GM18951 (cell line): Measurements from ENCODE around the gene RAP1A.

Experiments used
- POLR2A ChIP-seq: IDR thresholded peaks from 4 replicates; pipeline ENCODE4 v1.6.1; 2011; ENCODE audit warnings: mild to moderate bottlenecking; ENCODE audit not compliant: insufficient read length, insufficient read depth; ENCODE audit errors: extremely low read depth
- in situ Hi-C: fragments of 300-500 bp; cut with MboI; formaldehyde crosslinking; loops from one replicate; pipeline ENCODE4 v1.12.0; 2022; ENCODE audit warnings: low sequenced_read_pairs, mixed read lengths, inconsistent platforms; ENCODE audit not compliant: unreplicated experiment

Gene RAP1A

DNA sequence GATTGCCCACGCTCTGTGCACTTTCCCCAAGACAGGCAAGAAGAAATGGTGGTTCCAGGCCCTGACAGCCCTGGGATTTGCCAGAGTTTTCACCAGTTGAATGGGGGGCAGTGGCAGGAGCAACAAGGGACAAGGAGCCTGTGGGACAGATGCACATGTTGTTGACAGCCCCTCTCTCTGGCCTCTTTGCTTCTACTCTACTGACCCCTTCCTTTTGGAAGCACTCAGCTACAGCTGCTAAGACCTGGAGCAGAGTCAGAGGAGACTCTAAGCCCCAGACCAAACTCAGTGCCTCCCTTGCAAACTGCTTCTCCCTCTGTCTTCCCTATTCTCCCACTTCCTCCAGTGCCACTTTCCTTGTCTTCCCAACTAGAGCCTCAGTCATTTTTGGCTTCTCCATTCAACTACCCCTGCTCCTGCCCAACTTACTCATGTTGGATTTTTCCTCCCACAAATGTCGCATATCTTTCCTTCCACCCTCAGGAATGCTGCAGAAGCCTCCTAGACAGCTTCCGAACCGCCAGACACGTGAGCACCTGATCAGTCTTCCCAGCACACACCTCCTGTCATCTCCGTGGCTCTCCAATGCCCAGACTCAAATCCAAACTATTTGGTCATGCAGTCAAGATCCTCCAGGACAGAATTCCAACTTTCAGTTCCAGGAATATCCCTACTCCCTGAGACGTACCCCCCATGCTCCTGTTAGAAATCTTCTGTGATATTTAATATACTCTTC is 110.5 kb downstream of the RAP1A start:
- in situ Hi-C loops = no loop called here
- TF ChIP-seq POLR2A = no peak

DNA sequence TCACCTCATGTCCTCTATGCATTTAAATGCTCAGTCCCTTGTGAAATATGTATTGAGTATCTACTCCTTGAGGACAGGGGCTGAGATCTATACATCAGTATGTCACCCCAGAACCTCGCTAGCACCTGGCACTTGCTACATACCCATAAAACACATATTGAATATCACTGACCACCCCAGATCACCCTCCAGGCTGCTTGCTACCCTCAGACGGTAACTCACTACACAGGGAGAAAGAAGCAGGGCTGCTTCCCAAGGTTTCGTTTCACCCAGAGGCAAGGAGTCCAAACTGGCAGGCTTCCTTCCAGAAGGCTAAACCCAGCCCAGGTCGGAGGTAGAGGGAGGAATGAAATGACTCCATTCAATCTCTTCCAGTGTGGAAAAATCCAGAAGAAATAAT is 111.1 kb downstream of the RAP1A start:
- in situ Hi-C loops = no loop called here
- no peak for TF ChIP-seq POLR2A

DNA sequence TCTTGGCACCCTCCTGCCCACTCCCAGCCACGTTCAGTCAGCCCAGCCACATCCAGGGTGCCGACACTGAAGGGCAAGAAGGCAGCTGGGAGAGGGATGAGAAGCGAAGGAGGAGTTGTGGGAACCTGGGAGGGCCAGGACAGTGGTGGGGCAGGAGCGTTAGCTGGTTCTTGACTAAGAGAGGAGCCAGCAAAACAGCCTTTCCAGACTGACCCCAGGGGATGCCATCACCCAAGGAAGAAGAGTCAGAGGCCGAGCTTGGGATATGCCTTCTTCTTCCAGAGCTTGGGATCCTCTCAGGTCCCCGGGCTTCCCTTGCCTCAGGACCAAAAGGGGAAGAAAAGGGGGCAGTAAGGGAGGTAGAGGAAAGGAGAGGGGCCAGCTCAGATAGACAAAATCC is 112.4 kb downstream of the RAP1A start:
- in situ Hi-C loops = no loop called here

DNA sequence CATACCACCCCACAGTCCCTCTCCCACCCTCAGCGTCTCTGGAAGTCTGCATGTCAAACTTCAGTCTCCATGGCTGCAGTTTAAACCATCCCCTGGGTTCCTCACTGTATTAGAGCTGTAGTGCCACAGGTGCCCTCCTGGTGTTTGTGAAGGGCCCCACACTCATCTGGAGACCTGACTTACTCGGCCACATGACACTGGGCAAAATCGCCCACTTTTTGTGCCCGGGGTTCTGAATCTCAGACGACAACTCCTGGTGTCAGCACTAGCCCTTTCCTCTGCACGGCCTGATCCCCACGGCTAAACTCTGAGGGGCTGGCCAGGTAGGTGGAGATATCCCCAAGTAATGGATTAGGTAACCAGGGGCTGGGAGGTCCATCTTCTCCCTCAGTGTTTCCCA is 113.1 kb downstream of the RAP1A start:
- TF ChIP-seq POLR2A = no peak
- in situ Hi-C loops = no loop called here

More for the DNA sequence above, 112.4 kb downstream of the RAP1A start:
- no peak for TF ChIP-seq POLR2A

DNA sequence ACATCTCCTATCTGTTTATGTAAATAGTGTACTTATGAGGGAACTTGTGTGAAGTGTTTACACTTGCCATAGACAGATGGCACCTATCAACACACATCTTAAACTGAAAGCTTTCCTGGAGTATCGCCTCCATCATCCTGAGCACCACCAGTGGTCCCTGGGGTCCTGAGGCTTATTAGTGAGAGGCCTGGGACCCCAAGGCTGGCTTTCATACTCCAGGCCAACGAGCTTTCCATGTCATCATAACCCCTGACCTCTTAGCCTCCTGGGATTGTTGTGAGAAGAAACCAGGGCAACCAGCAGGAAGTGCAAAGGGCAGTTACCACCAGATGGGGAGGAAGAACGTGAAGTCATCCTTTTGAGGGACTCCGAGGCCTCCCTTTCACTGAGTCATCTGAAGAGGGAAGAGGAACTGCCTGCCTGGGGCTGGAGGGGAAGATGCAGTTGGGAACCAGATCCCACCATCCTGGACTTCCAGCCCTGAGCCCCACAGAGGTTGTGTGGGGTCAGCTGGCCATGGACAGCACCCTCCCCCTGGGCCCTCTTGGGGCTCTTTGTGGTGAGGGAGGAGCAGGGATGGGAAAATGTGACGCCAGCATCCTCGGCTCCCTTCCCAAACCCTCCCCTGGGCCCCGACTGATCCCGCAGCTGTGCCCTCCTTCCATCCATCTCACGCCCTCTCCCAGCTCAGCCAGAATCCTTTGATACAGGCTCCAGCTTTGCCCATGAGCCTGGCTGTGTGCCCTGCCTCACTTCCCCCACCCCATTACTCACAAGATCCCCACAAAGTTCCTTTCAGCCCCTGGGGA is 113.8 kb downstream of the RAP1A start:
- in situ Hi-C loops = no loop called here
- TF ChIP-seq POLR2A = no peak

DNA sequence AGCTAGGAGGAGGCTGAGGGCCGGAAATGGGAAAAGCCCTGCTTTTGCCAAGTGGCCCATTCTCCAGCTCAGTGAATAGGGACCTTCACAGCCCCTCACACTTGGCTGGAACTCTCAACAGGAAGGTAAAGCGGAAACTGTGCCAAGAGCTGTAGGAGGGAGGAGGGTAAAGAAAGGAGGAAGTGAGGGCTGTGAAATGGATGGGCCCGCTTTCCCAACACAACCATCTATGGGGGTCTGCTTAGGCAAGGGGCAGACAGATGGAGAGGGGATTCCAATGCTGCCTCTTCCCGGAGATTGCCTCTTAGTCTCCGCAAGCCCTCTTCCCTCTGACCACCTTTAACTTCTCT is 114.4 kb downstream of the RAP1A start:
- TF ChIP-seq POLR2A = no peak
- in situ Hi-C loops = no loop called here

DNA sequence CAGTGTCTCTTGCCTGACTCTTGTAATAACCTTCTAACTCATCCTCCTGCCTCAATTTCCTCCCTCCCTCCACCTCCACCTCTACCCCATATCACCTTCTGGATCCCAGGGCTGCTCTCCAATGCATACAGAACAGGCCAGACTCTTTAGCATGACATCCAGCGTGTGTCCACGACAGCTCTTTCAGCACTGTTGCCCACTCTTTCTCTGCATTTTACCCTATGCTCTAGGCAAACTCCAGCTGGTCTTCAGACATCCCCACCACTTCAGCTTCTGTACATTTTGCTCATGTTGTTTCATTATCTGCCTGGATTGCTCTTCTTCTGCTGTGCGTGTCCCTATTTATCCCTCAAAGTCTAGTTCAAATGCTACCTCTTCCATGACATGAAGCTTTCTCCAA is 114.8 kb downstream of the RAP1A start:
- in situ Hi-C loops = no loop called here
- no peak for TF ChIP-seq POLR2A

DNA sequence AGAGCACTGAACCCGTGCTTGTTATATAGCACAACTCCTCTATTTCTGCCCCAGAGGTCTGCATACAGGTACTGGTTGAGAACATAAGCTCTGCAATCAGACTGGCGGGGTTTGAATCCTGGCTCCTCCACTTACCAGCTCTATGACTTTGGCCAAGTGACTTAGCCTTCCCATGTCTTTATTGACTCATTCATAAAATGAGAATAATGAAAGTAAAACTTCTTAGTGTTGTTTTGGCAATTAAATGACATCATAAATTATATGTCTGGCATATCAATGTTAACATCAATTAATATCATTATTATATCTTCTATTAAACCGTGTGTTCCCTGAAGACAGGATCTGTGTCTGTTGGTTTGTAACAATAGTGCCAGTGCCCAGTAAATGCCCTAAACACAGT is 115.3 kb downstream of the RAP1A start:
- TF ChIP-seq POLR2A = no peak
- in situ Hi-C loops = no loop called here

DNA sequence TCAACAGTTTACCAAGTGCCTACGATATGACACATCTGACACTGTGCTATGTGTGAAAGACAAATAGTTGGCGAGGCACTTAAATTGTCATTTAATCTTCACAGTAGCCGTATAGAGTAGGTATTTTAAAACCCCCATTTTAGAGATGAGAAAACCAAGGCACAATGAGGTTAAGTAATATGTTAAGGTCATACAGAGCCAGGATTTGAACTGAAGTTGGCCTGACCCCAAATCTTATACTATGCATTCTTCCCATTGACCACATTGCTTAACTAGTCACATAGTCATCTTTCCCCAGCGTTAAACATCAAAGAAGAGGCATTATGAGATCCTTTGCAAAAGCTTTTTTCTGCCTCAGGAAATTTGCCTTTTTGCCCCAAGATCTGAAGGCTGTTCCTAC is 115.7 kb downstream of the RAP1A start:
- TF ChIP-seq POLR2A = no peak
- in situ Hi-C loops = no loop called here

DNA sequence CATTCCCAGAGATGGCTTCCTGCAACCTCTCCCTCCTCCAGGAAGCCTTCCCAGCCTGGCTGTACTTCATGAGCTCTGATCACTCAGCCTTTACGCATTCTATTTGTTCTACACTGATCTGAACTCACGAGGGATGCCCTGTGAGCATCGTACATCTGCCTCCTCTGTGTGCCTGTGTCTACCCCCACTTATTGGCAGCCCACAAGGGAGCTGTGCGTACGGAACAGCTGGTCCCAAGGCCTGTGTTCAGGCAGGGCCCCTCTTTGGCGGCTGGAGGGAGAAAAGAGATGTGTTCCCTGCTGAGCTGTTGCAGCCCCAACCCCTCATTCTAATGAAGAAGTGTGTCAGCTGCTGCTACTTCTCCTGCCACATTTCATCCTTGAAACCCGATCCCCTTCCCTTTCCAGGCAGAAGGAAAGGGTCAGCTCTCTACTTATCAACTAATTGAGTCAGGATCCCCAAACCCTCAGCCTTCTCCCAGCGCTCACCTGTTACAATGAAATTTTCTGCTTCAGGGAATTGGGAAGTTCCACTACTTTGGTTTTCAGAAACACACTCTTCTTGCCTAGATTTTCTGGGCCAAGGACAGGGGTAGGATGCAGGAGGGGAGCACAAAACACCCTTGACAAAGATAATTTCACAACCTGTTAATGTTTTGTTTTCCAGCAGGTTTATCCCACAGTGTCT is 116.4 kb downstream of the RAP1A start:
- TF ChIP-seq POLR2A = no peak
- in situ Hi-C loops = no loop called here

DNA sequence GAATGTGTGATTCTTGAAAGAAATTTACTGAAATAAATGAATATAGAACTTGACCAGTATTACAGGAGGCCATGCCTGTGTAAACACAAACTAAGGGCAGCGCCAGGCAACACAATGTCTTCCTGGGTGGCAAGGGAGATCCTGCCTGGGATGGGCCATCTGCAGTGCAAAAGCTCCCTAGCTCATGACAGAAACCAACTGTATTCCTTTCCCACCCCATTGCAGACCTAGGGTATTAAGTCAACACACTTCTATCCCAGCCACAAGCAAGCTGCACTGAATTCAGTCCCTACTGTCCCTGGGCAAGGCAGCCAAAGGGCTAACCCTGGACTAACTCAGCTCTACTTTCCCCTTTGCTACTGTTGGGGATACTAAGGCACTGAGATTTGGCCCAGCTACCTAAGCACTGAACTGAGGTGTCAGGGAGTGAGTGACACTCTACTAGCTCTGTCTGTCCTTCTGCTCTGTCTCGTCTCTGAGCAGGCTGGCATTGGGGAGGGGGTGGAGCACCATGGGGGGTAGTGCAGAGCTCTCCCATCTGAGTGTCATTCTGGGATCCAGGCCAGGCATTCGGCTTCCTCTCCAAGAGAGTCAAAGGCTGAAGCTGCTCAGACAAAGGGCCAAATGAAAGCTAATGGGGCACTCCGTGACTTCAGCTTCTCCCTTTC is 117.1 kb downstream of the RAP1A start:
- no peak for TF ChIP-seq POLR2A
- in situ Hi-C loops = no loop called here

DNA sequence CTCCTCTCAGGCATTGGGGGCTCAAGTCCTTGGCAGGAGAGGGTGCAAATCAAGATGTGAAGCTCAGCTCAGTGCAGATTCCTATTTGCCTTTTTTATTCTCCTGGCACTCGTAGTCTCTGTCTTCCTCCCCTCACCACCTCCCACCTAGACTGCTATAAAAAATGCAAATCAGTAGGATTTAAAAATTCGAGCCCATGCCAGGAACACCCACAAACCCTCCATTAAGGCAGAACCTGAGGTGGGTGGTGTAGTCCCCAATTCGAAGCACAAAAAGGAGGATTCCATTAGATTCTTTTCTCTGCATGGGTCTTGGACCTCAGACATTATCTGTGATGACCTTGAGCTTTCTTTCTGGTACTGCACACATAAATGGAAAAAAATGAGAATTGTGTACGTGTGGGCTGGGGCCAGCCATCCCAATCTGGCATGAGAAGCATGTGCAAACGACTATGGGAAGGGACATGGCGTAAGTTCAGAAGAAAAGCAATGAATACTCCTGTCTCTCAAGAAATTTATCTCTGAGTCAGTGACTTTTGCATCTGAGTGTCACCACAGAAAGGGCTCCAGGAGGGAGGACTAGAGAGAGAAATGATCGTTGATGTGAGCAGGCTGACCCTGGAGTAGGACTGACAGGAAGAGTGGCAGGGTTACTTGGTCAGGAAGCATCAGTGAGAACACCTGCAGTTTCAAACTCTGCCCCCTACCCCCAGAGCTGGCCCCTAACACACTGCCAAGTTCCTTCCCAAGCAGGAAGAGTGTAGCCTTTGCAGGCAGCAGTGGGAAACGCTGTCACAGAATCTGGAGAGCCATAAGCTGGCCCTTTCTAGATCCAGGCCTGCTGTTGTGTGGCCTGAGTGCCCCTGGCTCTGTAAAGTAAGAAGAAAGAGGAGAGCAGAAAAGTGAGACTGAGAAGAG is 117.9 kb downstream of the RAP1A start:
- TF ChIP-seq POLR2A = no peak
- in situ Hi-C loops = no loop called here
